HepG2 (cell line): ENCODE results near the gene APEX1. TPM values are rescaled to one million over a fixed set of nuclear protein-coding genes. Genes with fewer than 3 reads are reported as not detected.

Experiments
- FOSL2 ChIP-seq: sonication (generic); formaldehyde crosslinking; IDR thresholded peaks from 2 replicates; pipeline ENCODE4 v1.4.0; 2020; ENCODE audit warnings: missing genetic modification reagents
- FOXC1 ChIP-seq: sonication (generic); formaldehyde crosslinking; IDR thresholded peaks from 2 replicates; pipeline ENCODE4 v1.8.0; 2022; ENCODE audit warnings: mild to moderate bottlenecking, missing genetic modification reagents, borderline replicate concordance
- KLF12 ChIP-seq: sonication (generic); formaldehyde crosslinking; IDR thresholded peaks from 2 replicates; pipeline ENCODE4 v1.4.0; 2020; ENCODE audit warnings: missing genetic modification reagents, borderline replicate concordance
- NRL ChIP-seq: sonication (generic); formaldehyde crosslinking; IDR thresholded peaks from 2 replicates; pipeline ENCODE4 v1.5.0; 2020; ENCODE audit warnings: missing genetic modification reagents, mild to moderate bottlenecking, moderate library complexity, borderline replicate concordance
- RXRA ChIP-seq: sonication (generic); formaldehyde crosslinking; IDR thresholded peaks from 2 replicates; pipeline ENCODE4 v1.5.1; 2020; ENCODE audit warnings: missing genetic modification reagents
- SNAPC4 ChIP-seq: sonication (generic); formaldehyde crosslinking; IDR thresholded peaks from 2 replicates; pipeline ENCODE4 v1.4.0; 2020; ENCODE audit warnings: mild to moderate bottlenecking, missing genetic modification reagents
- ZC3H4 ChIP-seq: sonication (generic); formaldehyde crosslinking; IDR thresholded peaks from 2 replicates; pipeline ENCODE4 v1.4.0; 2020; ENCODE audit warnings: missing genetic modification reagents, borderline replicate concordance
- ZFP62 ChIP-seq: sonication (generic); formaldehyde crosslinking; IDR thresholded peaks from 2 replicates; pipeline ENCODE4 v1.4.0; 2020; ENCODE audit warnings: missing genetic modification reagents
- ZNF256 ChIP-seq: sonication (generic); formaldehyde crosslinking; conservative IDR thresholded peaks from 2 replicates; pipeline ENCODE4 v1.4.0; 2020; ENCODE audit warnings: missing genetic modification reagents
- ZNF383 ChIP-seq: sonication (generic); formaldehyde crosslinking; IDR thresholded peaks from 2 replicates; pipeline ENCODE4 v1.4.0; 2020; ENCODE audit warnings: missing genetic modification reagents, mild to moderate bottlenecking, borderline replicate concordance
- ZNF501 ChIP-seq: sonication (generic); formaldehyde crosslinking; IDR thresholded peaks from 2 replicates; pipeline ENCODE4 v1.5.1; 2020; ENCODE audit warnings: mild to moderate bottlenecking, moderate library complexity, missing genetic modification reagents
- ZNF644 ChIP-seq: IDR thresholded peaks from 2 replicates; pipeline ENCODE4 v1.6.1; 2016; ENCODE audit warnings: low read depth
- ZNF660 ChIP-seq: sonication (generic); formaldehyde crosslinking; IDR thresholded peaks from 2 replicates; pipeline ENCODE4 v1.5.1; 2020; ENCODE audit warnings: mild to moderate bottlenecking, low read depth, missing genetic modification reagents, borderline replicate concordance
- ZXDC ChIP-seq: sonication (generic); formaldehyde crosslinking; IDR thresholded peaks from 2 replicates; pipeline ENCODE4 v1.5.0; 2020; ENCODE audit warnings: mild to moderate bottlenecking, missing genetic modification reagents
- polyA plus RNA-seq, 8 experiments: library from polyadenylated mRNA; depleted of rRNA in 3 of 8; stranded (reverse) in 7 of 8; unstranded in 1 of 8; fragments of >200 nt; fragmentation: Illumina TruSeq in 4 of 8; extraction: Trizol in 4 of 8; gene quantifications; 2 replicates each; pipeline versions ENCODE4 v1.2.1 to v1.2.3, GENCODE V29; 2011 to 2016; ENCODE audit warnings: low read depth in 4 of 8, missing spikeins in 1 of 8, mixed read lengths in 1 of 8; ENCODE audit not compliant: insufficient read depth in 1 of 8
- total RNA-seq, 5 experiments: library from RNA; depleted of rRNA; stranded (reverse); fragments of >200 nt; fragmentation: Illumina TruSeq; extraction: Trizol; gene quantifications; 2 replicates each; pipeline ENCODE4 v1.2.3, GENCODE V29; 2016; ENCODE audit warnings: low read depth in 1 of 5
- TF ChIP-seq, protein P1 (sequence below): sonication (generic); formaldehyde crosslinking; IDR thresholded peaks from 2 replicates; pipeline ENCODE4 v1.5.1; 2020; ENCODE audit warnings: mild to moderate bottlenecking, missing genetic modification reagents, borderline replicate concordance

APEX1 gene
- total and polyA plus RNA-seq, 2 of the 13 experiments (the other 11 are each of a cell fraction or from before 2014, with no cell fraction given): 171 to 405 TPM

DNA sequence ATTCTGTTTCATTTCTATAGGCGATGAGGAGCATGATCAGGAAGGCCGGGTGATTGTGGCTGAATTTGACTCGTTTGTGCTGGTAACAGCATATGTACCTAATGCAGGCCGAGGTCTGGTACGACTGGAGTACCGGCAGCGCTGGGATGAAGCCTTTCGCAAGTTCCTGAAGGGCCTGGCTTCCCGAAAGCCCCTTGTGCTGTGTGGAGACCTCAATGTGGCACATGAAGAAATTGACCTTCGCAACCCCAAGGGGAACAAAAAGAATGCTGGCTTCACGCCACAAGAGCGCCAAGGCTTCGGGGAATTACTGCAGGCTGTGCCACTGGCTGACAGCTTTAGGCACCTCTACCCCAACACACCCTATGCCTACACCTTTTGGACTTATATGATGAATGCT is 1.9 kb downstream of the APEX1 start (continued):
- TF ChIP-seq, protein P1, sequence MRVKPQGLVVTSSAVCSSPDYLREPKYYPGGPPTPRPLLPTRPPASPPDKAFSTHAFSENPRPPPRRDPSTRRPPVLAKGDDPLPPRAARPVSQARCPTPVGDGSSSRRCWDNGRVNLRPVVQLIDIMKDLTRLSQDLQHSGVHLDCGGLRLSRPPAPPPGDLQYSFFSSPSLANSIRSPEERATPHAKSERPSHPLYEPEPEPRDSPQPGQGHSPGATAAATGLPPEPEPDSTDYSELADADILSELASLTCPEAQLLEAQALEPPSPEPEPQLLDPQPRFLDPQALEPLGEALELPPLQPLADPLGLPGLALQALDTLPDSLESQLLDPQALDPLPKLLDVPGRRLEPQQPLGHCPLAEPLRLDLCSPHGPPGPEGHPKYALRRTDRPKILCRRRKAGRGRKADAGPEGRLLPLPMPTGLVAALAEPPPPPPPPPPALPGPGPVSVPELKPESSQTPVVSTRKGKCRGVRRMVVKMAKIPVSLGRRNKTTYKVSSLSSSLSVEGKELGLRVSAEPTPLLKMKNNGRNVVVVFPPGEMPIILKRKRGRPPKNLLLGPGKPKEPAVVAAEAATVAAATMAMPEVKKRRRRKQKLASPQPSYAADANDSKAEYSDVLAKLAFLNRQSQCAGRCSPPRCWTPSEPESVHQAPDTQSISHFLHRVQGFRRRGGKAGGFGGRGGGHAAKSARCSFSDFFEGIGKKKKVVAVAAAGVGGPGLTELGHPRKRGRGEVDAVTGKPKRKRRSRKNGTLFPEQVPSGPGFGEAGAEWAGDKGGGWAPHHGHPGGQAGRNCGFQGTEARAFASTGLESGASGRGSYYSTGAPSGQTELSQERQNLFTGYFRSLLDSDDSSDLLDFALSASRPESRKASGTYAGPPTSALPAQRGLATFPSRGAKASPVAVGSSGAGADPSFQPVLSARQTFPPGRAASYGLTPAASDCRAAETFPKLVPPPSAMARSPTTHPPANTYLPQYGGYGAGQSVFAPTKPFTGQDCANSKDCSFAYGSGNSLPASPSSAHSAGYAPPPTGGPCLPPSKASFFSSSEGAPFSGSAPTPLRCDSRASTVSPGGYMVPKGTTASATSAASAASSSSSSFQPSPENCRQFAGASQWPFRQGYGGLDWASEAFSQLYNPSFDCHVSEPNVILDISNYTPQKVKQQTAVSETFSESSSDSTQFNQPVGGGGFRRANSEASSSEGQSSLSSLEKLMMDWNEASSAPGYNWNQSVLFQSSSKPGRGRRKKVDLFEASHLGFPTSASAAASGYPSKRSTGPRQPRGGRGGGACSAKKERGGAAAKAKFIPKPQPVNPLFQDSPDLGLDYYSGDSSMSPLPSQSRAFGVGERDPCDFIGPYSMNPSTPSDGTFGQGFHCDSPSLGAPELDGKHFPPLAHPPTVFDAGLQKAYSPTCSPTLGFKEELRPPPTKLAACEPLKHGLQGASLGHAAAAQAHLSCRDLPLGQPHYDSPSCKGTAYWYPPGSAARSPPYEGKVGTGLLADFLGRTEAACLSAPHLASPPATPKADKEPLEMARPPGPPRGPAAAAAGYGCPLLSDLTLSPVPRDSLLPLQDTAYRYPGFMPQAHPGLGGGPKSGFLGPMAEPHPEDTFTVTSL: no peak
- no peak for TF ChIP-seq ZNF660 (CRISPR knock-in tag)
- no peak for TF ChIP-seq ZNF383 (CRISPR knock-in tag)
- TF ChIP-seq FOXC1: no peak
- TF ChIP-seq ZC3H4 (CRISPR knock-in tag): no peak
- TF ChIP-seq RXRA (CRISPR knock-in tag): 0 out of 2 replicates have a peak, but pooled peaks have one; percentile 23
- no peak for TF ChIP-seq FOSL2 (CRISPR knock-in tag)
- TF ChIP-seq ZNF256 (CRISPR knock-in tag): no peak
- TF ChIP-seq SNAPC4: no peak
- TF ChIP-seq ZFP62 (CRISPR knock-in tag): no peak
- TF ChIP-seq KLF12 (CRISPR knock-in tag): no peak
- TF ChIP-seq ZNF644 (CRISPR knock-in tag): no peak
- 0 out of 2 replicates have a peak, but pooled peaks have one; percentile 36 for TF ChIP-seq NRL (CRISPR knock-in tag)
- TF ChIP-seq ZNF501 (CRISPR knock-in tag): no peak
- 0 out of 2 replicates have a peak, but pooled peaks have one; percentile 24 for TF ChIP-seq ZXDC (CRISPR knock-in tag)
